Neuronal stem cell (in vitro differentiated cells): ENCODE data around the gene PHF12.

Experiments used
- DNase-seq: peaks from one replicate; pipeline ENCODE4 v3.0.0-alpha.2; 2013; ENCODE audit warnings: low spot score
- H2AFZ ChIP-seq: one replicate; pipeline ENCODE4 v1.6.1; 2013; ENCODE audit warnings: mild to moderate bottlenecking, low read length, inconsistent platforms
- H2AK5ac ChIP-seq: 2 replicates; pipeline ENCODE4 v1.6.1; 2013; ENCODE audit warnings: low read depth, mild to moderate bottlenecking, inconsistent platforms, low read length, moderate library complexity, mixed read lengths
- H2BK120ac ChIP-seq: 2 replicates; pipeline ENCODE4 v1.6.1; 2013; ENCODE audit warnings: low read depth, mild to moderate bottlenecking, inconsistent platforms, low read length, moderate library complexity, mixed read lengths
- H2BK12ac ChIP-seq: one replicate; pipeline ENCODE4 v1.6.1; 2013; ENCODE audit warnings: low read length, inconsistent platforms
- H2BK15ac ChIP-seq: 2 replicates; pipeline ENCODE4 v1.6.1; 2013; ENCODE audit warnings: mild to moderate bottlenecking, low read length, inconsistent platforms, mixed read lengths
- H2BK5ac ChIP-seq: one replicate; pipeline ENCODE4 v1.6.1; 2013; ENCODE audit warnings: inconsistent platforms, mild to moderate bottlenecking, low read length, moderate library complexity
- H3K14ac ChIP-seq: one replicate; pipeline ENCODE4 v1.6.1; 2013; ENCODE audit warnings: low read length, inconsistent platforms
- H3K18ac ChIP-seq: 2 replicates; pipeline ENCODE4 v1.6.1; 2013; ENCODE audit warnings: low read length, inconsistent platforms
- H3K23ac ChIP-seq: 2 replicates; pipeline ENCODE4 v1.6.1; 2013; ENCODE audit warnings: low read depth, mild to moderate bottlenecking, mixed read lengths, low read length, inconsistent platforms; ENCODE audit not compliant: poor library complexity
- H3K27ac ChIP-seq: replicated peaks from 3 replicates; pipeline ENCODE4 v1.5.1; 2013; ENCODE audit warnings: low read length, inconsistent platforms
- H3K27me3 ChIP-seq, 3 experiments: 2 replicates each; pipeline ENCODE4 v1.6.1; 2013; ENCODE audit warnings: low read length in 3 of 3, mild to moderate bottlenecking in 2 of 3, inconsistent platforms in 1 of 3, low read depth in 1 of 3, mixed read lengths in 1 of 3, moderate library complexity in 1 of 3; ENCODE audit not compliant: control insufficient read depth in 3 of 3, insufficient read depth in 3 of 3
- H3K36me3 ChIP-seq, 2 donors: replicated peaks in 1 of 2; 2 replicates each; pipeline ENCODE4 v1.6.1; 2013; ENCODE audit warnings: low read length in 2 of 2; ENCODE audit not compliant: control insufficient read depth in 2 of 2, insufficient read depth in 2 of 2
- H3K4ac ChIP-seq: 2 replicates; pipeline ENCODE4 v1.6.1; 2013; ENCODE audit warnings: inconsistent platforms, mild to moderate bottlenecking, low read length, moderate library complexity
- H3K4me1 ChIP-seq, 2 donors: 1 replicate in 1 of 2; 2 replicates in 1 of 2; pipeline ENCODE4 v1.6.1; 2013; ENCODE audit warnings: low read length in 2 of 2, low read depth in 1 of 2; ENCODE audit not compliant: control insufficient read depth in 2 of 2, insufficient read depth in 1 of 2
- H3K4me2 ChIP-seq: one replicate; pipeline ENCODE4 v1.6.1; 2013; ENCODE audit warnings: mild to moderate bottlenecking, low read length, inconsistent platforms; ENCODE audit not compliant: insufficient read depth, poor library complexity, severe bottlenecking
- H3K4me3 ChIP-seq, 2 donors: 2 replicates each; pipeline ENCODE4 v1.5.1; 2013; ENCODE audit warnings: low read length in 2 of 2, mild to moderate bottlenecking in 2 of 2, inconsistent platforms in 1 of 2, moderate library complexity in 1 of 2
- H3K79me1 ChIP-seq: one replicate; pipeline ENCODE4 v1.6.1; 2013; ENCODE audit warnings: low read depth, mild to moderate bottlenecking, inconsistent platforms, low read length, moderate library complexity
- H3K9ac ChIP-seq: one replicate; pipeline ENCODE4 v1.6.1; 2013; ENCODE audit warnings: mild to moderate bottlenecking, low read depth, low read length, inconsistent platforms; ENCODE audit not compliant: poor library complexity
- H3K9me3 ChIP-seq, 2 donors: replicated peaks in 1 of 2; 2 replicates each; pipeline versions ENCODE3 to v1.6.1; 2013; ENCODE audit warnings: low read length in 2 of 2, mild to moderate bottlenecking in 2 of 2, inconsistent platforms in 1 of 2, low read depth in 1 of 2, mixed read lengths in 1 of 2, moderate library complexity in 1 of 2; ENCODE audit not compliant: control insufficient read depth in 2 of 2, insufficient read depth in 1 of 2
- H4K8ac ChIP-seq: one replicate; pipeline ENCODE4 v1.6.1; 2013; ENCODE audit warnings: low read depth, mild to moderate bottlenecking, inconsistent platforms, low read length, moderate library complexity
- H4K91ac ChIP-seq: one replicate; pipeline ENCODE4 v1.6.1; 2013; ENCODE audit warnings: low read length, low read depth, mild to moderate bottlenecking, inconsistent platforms; ENCODE audit not compliant: poor library complexity
- WGBS, 2 donors: extraction: QIAGEN DNeasy Blood & Tissue Kit; methylation state at CpG; one replicate each; pipeline ENCODE4 v1.1.7; 2013; ENCODE audit warnings: missing lambda C conversion rate in 2 of 2, mixed read lengths in 1 of 2; ENCODE audit not compliant: insufficient read length in 2 of 2, insufficient replicate concordance in 1 of 2; ENCODE audit errors: extremely low coverage in 2 of 2; 5-methylcytosine and 5-hydroxymethylcytosine counted together

PHF12 gene

GRCh38 chr17:28875848-28876550 lies 75.3 kb downstream of the PHF12 start:
- WGBS, 2 donors: no CpG with 5 or more reads among the region's 1 CpG
- H3K27ac ChIP-seq: no peak overlapping the region
- no peak overlapping the region for H3K18ac ChIP-seq
- H3K4me1 ChIP-seq: peaks cover 0 to 2% of the 10 kb centered on the region in 2 donors
- H3K4me2 ChIP-seq: no peak overlapping the region
- no peak overlapping the region for H2BK12ac ChIP-seq
- no peak overlapping the region for H2BK15ac ChIP-seq
- H2BK120ac ChIP-seq: no peak overlapping the region
- no peaks in the 10 kb centered on the region for H3K79me1 ChIP-seq
- no peak overlapping the region for H3K4me3 ChIP-seq
- no peaks in the 10 kb centered on the region for H3K9me3 ChIP-seq
- H3K27me3 ChIP-seq: no peaks in the 10 kb centered on the region
- H2BK5ac ChIP-seq: no peak overlapping the region
- no peak overlapping the region for H2AFZ ChIP-seq
- H4K91ac ChIP-seq: no peak overlapping the region
- no peak overlapping the region for H3K23ac ChIP-seq
- H3K36me3 ChIP-seq: peaks cover 20 to 31% of the 10 kb centered on the region in 2 donors
- H2AK5ac ChIP-seq: no peak overlapping the region
- H3K9ac ChIP-seq: no peak overlapping the region
- no peak overlapping the region for H3K4ac ChIP-seq
- no peak for DNase-seq
- H4K8ac ChIP-seq: no peak overlapping the region
- H3K14ac ChIP-seq: no peak overlapping the region

GRCh38 chr17:28874750-28875149 lies 76.6 kb downstream of the PHF12 start:
- Histone ChIP-seq H3K18ac (no peak overlapping the region), H3K4me1 (peaks cover 0 to 2% of the 10 kb centered on the region in 2 donors), H3K27me3 (no peaks in the 10 kb centered on the region), H3K4ac (no peak overlapping the region), H3K27ac (no peak overlapping the region), H2BK120ac (no peak overlapping the region), H3K9me3 (no peaks in the 10 kb centered on the region), H2AFZ (no peak overlapping the region), H4K8ac (no peak overlapping the region), H2BK15ac (no peak overlapping the region), H3K36me3 (peaks cover 7 to 19% of the 10 kb centered on the region in 2 donors), H3K4me2 (no peak overlapping the region), H3K4me3 (no peak overlapping the region), H4K91ac (no peak overlapping the region), H3K9ac (no peak overlapping the region), H3K79me1 (no peaks in the 10 kb centered on the region), H3K23ac (no peak overlapping the region), H2BK5ac (no peak overlapping the region), H2AK5ac (no peak overlapping the region), H3K14ac (no peak overlapping the region), H2BK12ac (no peak overlapping the region)
- DNase-seq: no peak
- no CpG with 5 or more reads among the region's 3 CpGs for WGBS, 2 donors

GRCh38 chr17:28873839-28874238 lies 77.5 kb downstream of the PHF12 start:
- no peak overlapping the region for H4K91ac ChIP-seq

GRCh38 chr17:28871056-28871579 lies 80.2 kb downstream of the PHF12 start:
- Histone ChIP-seq H4K91ac (no peak overlapping the region), H4K8ac (no peak overlapping the region)

More at GRCh38 chr17:28873839-28874238, 77.5 kb downstream of the PHF12 start:
- Histone ChIP-seq H3K27ac (no peak overlapping the region), H3K4me2 (no peak overlapping the region), H3K36me3 (peaks cover 0 to 9% of the 10 kb centered on the region in 2 donors), H2BK120ac (no peak overlapping the region), H3K4ac (no peak overlapping the region), H2BK5ac (no peak overlapping the region), H2BK12ac (no peak overlapping the region), H3K4me1 (peaks cover 0 to 2% of the 10 kb centered on the region in 2 donors), H3K27me3 (no peaks in the 10 kb centered on the region), H3K9me3 (no peaks in the 10 kb centered on the region), H3K9ac (no peak overlapping the region), H4K8ac (no peak overlapping the region), H2AFZ (no peak overlapping the region), H3K4me3 (no peak overlapping the region), H2AK5ac (no peak overlapping the region), H3K14ac (no peak overlapping the region), H3K18ac (no peak overlapping the region), H3K23ac (no peak overlapping the region), H2BK15ac (no peak overlapping the region), H3K79me1 (no peaks in the 10 kb centered on the region)
- WGBS, 2 donors: no CpG with 5 or more reads among the region's 7 CpGs
- no peak for DNase-seq

More at GRCh38 chr17:28871056-28871579, 80.2 kb downstream of the PHF12 start:
- no peak overlapping the region for H3K18ac ChIP-seq
- H3K79me1 ChIP-seq: no peaks in the 10 kb centered on the region
- H2AFZ ChIP-seq: peak overlapping the region; percentile 71
- no peak overlapping the region for H2BK12ac ChIP-seq
- no peak overlapping the region for H2BK120ac ChIP-seq
- no peak overlapping the region for H3K4ac ChIP-seq
- H3K27ac ChIP-seq: no peak overlapping the region
- H2AK5ac ChIP-seq: no peak overlapping the region
- H2BK5ac ChIP-seq: no peak overlapping the region
- no peak overlapping the region for H3K14ac ChIP-seq
- H2BK15ac ChIP-seq: no peak overlapping the region
- peaks cover 0 to 2% of the 10 kb centered on the region in 2 donors for H3K4me1 ChIP-seq
- H3K23ac ChIP-seq: no peak overlapping the region
- DNase-seq: no peak
- no CpG with 5 or more reads among the region's 6 CpGs for WGBS, 2 donors
- H3K27me3 ChIP-seq: no peaks in the 10 kb centered on the region
- no peak overlapping the region for H3K9ac ChIP-seq
- H3K4me2 ChIP-seq: no peak overlapping the region
- no peaks in the 10 kb centered on the region for H3K36me3 ChIP-seq
- H3K9me3 ChIP-seq: no peaks in the 10 kb centered on the region
- H3K4me3 ChIP-seq: no peak overlapping the region
